CD4-positive, alpha-beta T cell treated with Interleukin-17A for 4 hours (primary cell): Measurements from ENCODE around the gene HSFX3.
A peak's percentile ranks its signal among the peaks of the same experiment; 100 is the strongest.
"Not testable (repeated sequence)": the region's sequence is repeated elsewhere in the genome, so short reads cannot be mapped to it uniquely, and the experiment has no call there.

Experiments used
- DNase-seq: peaks from one replicate; pipeline ENCODE4 v3.0.0-alpha.2; 2020; ENCODE audit warnings: mixed read lengths

The HSFX3 gene

GRCh38 chrX:149541521-149542047 is 8.1 kb downstream of the HSFX3 start:
- DNase-seq, result no peak

GRCh38 chrX:149540621-149541520 is 8.9 kb downstream of the HSFX3 start, which contains the start of gene EOLA1:
EOLA1 (plus strand) TSS chrX:149541012; CDS start chrX:149545631, 4,619 bp downstream.
- DNase-seq, result peak; percentile 92

- DNase-seq, result peak; percentile 96
Observed at GRCh38 chrX:149540131-149540620, 9.5 kb downstream of the HSFX3 start.

GRCh38 chrX:149539283-149540130 is 10.2 kb downstream of the HSFX3 start:
- peak; percentile 92 for DNase-seq

- DNase-seq, result not testable (repeated sequence)
Observed at GRCh38 chrX:149537474-149537873, 12.2 kb downstream of the HSFX3 start.

GRCh38 chrX:149534926-149535602 is 14.7 kb downstream of the HSFX3 start:
- not testable (repeated sequence) for DNase-seq

GRCh38 chrX:149533999-149534398 is 15.7 kb downstream of the HSFX3 start:
- not testable (repeated sequence) for DNase-seq

- not testable (repeated sequence) for DNase-seq
Observed at GRCh38 chrX:149532868-149533267, 16.9 kb downstream of the HSFX3 start.

- DNase-seq, result no peak
Observed at GRCh38 chrX:149531599-149531998, 18.1 kb downstream of the HSFX3 start.

GRCh38 chrX:149528381-149528780 is 21.3 kb downstream of the HSFX3 start:
- DNase-seq, result no peak

GRCh38 chrX:149527705-149528104 is 22.0 kb downstream of the HSFX3 start:
- DNase-seq, result peak; percentile 49

- DNase-seq, result not testable (repeated sequence)
Observed at GRCh38 chrX:149526318-149527033, 23.2 kb downstream of the HSFX3 start.

- peak; percentile 53 for DNase-seq
Observed at GRCh38 chrX:149525903-149526302, 23.8 kb downstream of the HSFX3 start.

GRCh38 chrX:149525389-149525788 is 24.3 kb downstream of the HSFX3 start:
- peak; percentile 69 for DNase-seq

GRCh38 chrX:149522916-149523315 is 26.8 kb downstream of the HSFX3 start:
- no peak for DNase-seq

- DNase-seq, result peak; percentile 38
Observed at GRCh38 chrX:149521438-149521837, 28.3 kb downstream of the HSFX3 start.

- not testable (repeated sequence) for DNase-seq
Observed at GRCh38 chrX:149520636-149521277, 29.0 kb downstream of the HSFX3 start.

- DNase-seq, result no peak
Observed at GRCh38 chrX:149518236-149518635, 31.5 kb downstream of the HSFX3 start.

GRCh38 chrX:149517308-149517707 is 32.4 kb downstream of the HSFX3 start:
- no peak for DNase-seq

- DNase-seq, result no peak
Observed at GRCh38 chrX:149516604-149517003, 33.1 kb downstream of the HSFX3 start.

- DNase-seq, result no peak
Observed at GRCh38 chrX:149515954-149516602, 33.6 kb downstream of the HSFX3 start.
